HepG2 (cell line): Measurements from ENCODE around the gene GLIS1. TPM values are rescaled to one million over a fixed set of nuclear protein-coding genes. Genes with fewer than 3 reads are reported as not detected.

ENCODE experiments used
- ATAC-seq: fragments of 200-7000 bp; cut with Tn5 transposase; 3 replicates; pipeline ENCODE4 v1.9.1; 2020; ENCODE audit warnings: mild to moderate bottlenecking, moderate library complexity
- BruUV-seq: library from RNA; stranded (reverse); fragments of 400-500 nt; replicated peaks from 2 replicates; lab custom pipeline; 2021; lab: Mats Ljungman, UMichigan
- CTCF ChIA-PET: fragments of 300-600 bp; formaldehyde crosslinking; extraction: SDS; loops from one replicate; lab custom pipeline; 2021; ENCODE audit warnings: low total read pairs, inconsistent platforms, low intra/inter-chr PET ratio; lab: Yijun Ruan, JAX
- POLR2A ChIA-PET: fragments of 350-600 bp; sonication (Branson Sonifier 250); formaldehyde crosslinking; loops from one replicate; lab custom pipeline; 2020; ENCODE audit warnings: antibody characterized with exemption, inconsistent platforms; lab: Yijun Ruan, JAX
- DNase-seq: peaks from one replicate; pipeline ENCODE4 v3.0.0-alpha.2; 2015; ENCODE audit warnings: low spot score
- FAIRE-seq: peaks from 3 replicates; lab custom pipeline; 2011; peaks lifted over from hg19 to GRCh38; lab: Jason Lieb, UNC
- H2AFZ ChIP-seq: one replicate; pipeline ENCODE4 v1.6.1; 2011; ENCODE audit warnings: low read length, inconsistent platforms
- H3K27ac ChIP-seq: fragments of 300-600 bp; 3 replicates; pipeline ENCODE4 v1.8.0; 2011; ENCODE audit warnings: mixed run types, mild to moderate bottlenecking, mixed read lengths, low read length, inconsistent platforms; ENCODE audit not compliant: insufficient read depth; ENCODE audit errors: extremely low read length
- H3K27me3 ChIP-seq, 2 experiments: fragments of 200-600 bp in 1 of 2; 2 replicates in 1 of 2; 3 replicates in 1 of 2; pipeline versions ENCODE4 v1.6.0 to v1.8.0; 2011; ENCODE audit warnings: low read length in 2 of 2, mild to moderate bottlenecking in 2 of 2, moderate library complexity in 2 of 2, inconsistent platforms in 1 of 2; ENCODE audit not compliant: insufficient read depth in 2 of 2, control insufficient read depth in 1 of 2
- H3K36me3 ChIP-seq, 2 experiments: fragments of 200-600 bp in 1 of 2; replicated peaks in 1 of 2; 2 replicates in 1 of 2; 3 replicates in 1 of 2; pipeline versions ENCODE4 v1.5.1 to v1.8.0; 2011; ENCODE audit warnings: low read length in 2 of 2, inconsistent platforms in 1 of 2; ENCODE audit not compliant: insufficient read depth in 2 of 2, control insufficient read depth in 1 of 2
- H3K4me1 ChIP-seq: 2 replicates; pipeline ENCODE4 v1.5.1; 2012; ENCODE audit warnings: low read length, inconsistent platforms; ENCODE audit not compliant: insufficient read depth
- H3K4me2 ChIP-seq: 2 replicates; pipeline ENCODE4 v1.6.0; 2011; ENCODE audit warnings: low read depth, low read length, inconsistent platforms
- H3K4me3 ChIP-seq, 3 experiments: fragments of 200-600 bp in 1 of 3; sonication (generic), shearing (Covaris generic) in 1 of 3; replicated peaks in 1 of 3; 2 replicates each; pipeline ENCODE4 v1.5.1; 2011 to 2016; ENCODE audit warnings: low read length in 3 of 3, inconsistent platforms in 2 of 3, low read depth in 2 of 3, mild to moderate bottlenecking in 2 of 3, control low read depth in 1 of 3, mixed read lengths in 1 of 3; ENCODE audit not compliant: insufficient read depth in 1 of 3
- H3K79me2 ChIP-seq: one replicate; pipeline ENCODE4 v1.6.1; 2011; ENCODE audit warnings: low read length, inconsistent platforms; ENCODE audit not compliant: insufficient read depth
- H3K9ac ChIP-seq: 2 replicates; pipeline ENCODE4 v1.6.0; 2011; ENCODE audit warnings: mild to moderate bottlenecking, low read depth, low read length, inconsistent platforms; ENCODE audit not compliant: insufficient read depth
- H3K9me3 ChIP-seq: 2 replicates; pipeline ENCODE4 v1.5.1; 2012; ENCODE audit warnings: mild to moderate bottlenecking, low read length
- H4K20me1 ChIP-seq: 2 replicates; pipeline ENCODE4 v1.6.0; 2011; ENCODE audit warnings: inconsistent platforms, mild to moderate bottlenecking, low read length, moderate library complexity; ENCODE audit not compliant: insufficient read depth
- ATF7 ChIP-seq, 2 experiments: fragments of 450-650 bp in 1 of 2; sonication (generic) in 1 of 2; formaldehyde crosslinking in 1 of 2; IDR thresholded peaks; 2 replicates each; pipeline versions ENCODE4 v1.4.0 to v1.6.1; 2016 to 2020; ENCODE audit warnings: antibody characterized with exemption in 1 of 2, mild to moderate bottlenecking in 1 of 2, missing genetic modification reagents in 1 of 2
- GATA4 ChIP-seq: sonication (generic); IDR thresholded peaks from 2 replicates; pipeline ENCODE4 v1.6.1; 2016; ENCODE audit warnings: antibody characterized with exemption, low read depth, borderline replicate concordance
- HOXD1 ChIP-seq: sonication (generic); formaldehyde crosslinking; IDR thresholded peaks from 2 replicates; pipeline ENCODE4 v1.5.0; 2020; ENCODE audit warnings: missing genetic modification reagents
- MED13 ChIP-seq: sonication (generic); formaldehyde crosslinking; IDR thresholded peaks from 2 replicates; pipeline ENCODE4 v1.5.0; 2020; ENCODE audit warnings: missing genetic modification reagents
- NCOA2 ChIP-seq: sonication (generic); formaldehyde crosslinking; IDR thresholded peaks from 2 replicates; pipeline ENCODE4 v1.8.0; 2022; ENCODE audit warnings: inconsistent platforms
- POGZ ChIP-seq: sonication (generic); formaldehyde crosslinking; IDR thresholded peaks from 2 replicates; pipeline ENCODE4 v1.4.0; 2020; ENCODE audit warnings: mild to moderate bottlenecking, missing genetic modification reagents
- PTBP1 ChIP-seq: fragments of 200-400 bp; formaldehyde crosslinking; IDR thresholded peaks from 2 replicates; pipeline ENCODE4 v1.6.1; 2018; ENCODE audit warnings: low read length, low read depth; ENCODE audit not compliant: poor library complexity, severe bottlenecking
- RBM39 ChIP-seq: fragments of 200-400 bp; formaldehyde crosslinking; IDR thresholded peaks from one replicate; pipeline ENCODE4 v1.6.1; 2018; ENCODE audit warnings: antibody characterized with exemption, mild to moderate bottlenecking, low read depth, low read length; ENCODE audit not compliant: poor library complexity, severe bottlenecking
- SPEN ChIP-seq: sonication (generic); formaldehyde crosslinking; IDR thresholded peaks from 2 replicates; pipeline ENCODE4 v1.5.1; 2020; ENCODE audit warnings: low read depth, mild to moderate bottlenecking, missing genetic modification reagents
- ZNF124 ChIP-seq: sonication (generic); formaldehyde crosslinking; IDR thresholded peaks from 2 replicates; pipeline ENCODE4 v1.4.0; 2020; ENCODE audit warnings: missing genetic modification reagents
- ZNF274 ChIP-seq: sonication (generic); formaldehyde crosslinking; IDR thresholded peaks from 2 replicates; pipeline ENCODE4 v1.5.1; 2020; ENCODE audit warnings: mild to moderate bottlenecking, missing genetic modification reagents
- ZNF326 ChIP-seq: sonication (generic); formaldehyde crosslinking; IDR thresholded peaks from 2 replicates; pipeline ENCODE4 v1.4.0; 2020; ENCODE audit warnings: missing genetic modification reagents, borderline replicate concordance
- WGBS: methylation state at CpG from one replicate; pipeline ENCODE4 v1.1.6; 2017; ENCODE audit warnings: low lambda C conversion rate; 5-methylcytosine and 5-hydroxymethylcytosine counted together
- in situ Hi-C: cut with HindIII; loops from 2 replicates; pipeline ENCODE4 v1.10.0; 2017; ENCODE audit warnings: low pct_unique_long_range_greater_than_20kb; ENCODE audit not compliant: extremely low pct_ligation_motif_present
- intact Hi-C: fragments of 100-400 bp; cut with micrococcal nuclease; formaldehyde crosslinking; loops from one replicate; pipeline ENCODE4 v1.10.0; 2022; ENCODE audit not compliant: unreplicated experiment
- polyA plus RNA-seq, 8 experiments: library from polyadenylated mRNA; depleted of rRNA in 3 of 8; stranded (reverse) in 7 of 8; unstranded in 1 of 8; fragments of >200 nt; fragmentation: Illumina TruSeq in 4 of 8; extraction: Trizol in 4 of 8; gene quantifications; 2 replicates each; pipeline versions ENCODE4 v1.2.1 to v1.2.3, GENCODE V29; 2011 to 2016; ENCODE audit warnings: low read depth in 4 of 8, missing spikeins in 1 of 8, mixed read lengths in 1 of 8; ENCODE audit not compliant: insufficient read depth in 1 of 8
- total RNA-seq, 5 experiments: library from RNA; depleted of rRNA; stranded (reverse); fragments of >200 nt; fragmentation: Illumina TruSeq; extraction: Trizol; gene quantifications; 2 replicates each; pipeline ENCODE4 v1.2.3, GENCODE V29; 2016; ENCODE audit warnings: low read depth in 1 of 5
- TF ChIP-seq, protein P1 (sequence below): sonication (generic); formaldehyde crosslinking; IDR thresholded peaks from 2 replicates; pipeline ENCODE4 v1.5.0; 2020; ENCODE audit warnings: mild to moderate bottlenecking, low read depth, missing genetic modification reagents, borderline replicate concordance
- TF ChIP-seq, protein P2 (sequence below): sonication (generic); formaldehyde crosslinking; IDR thresholded peaks from 2 replicates; pipeline ENCODE4 v1.4.0; 2020; ENCODE audit warnings: missing genetic modification reagents, borderline replicate concordance
- TF ChIP-seq, protein P3 (sequence below): IDR thresholded peaks from 2 replicates; pipeline ENCODE4 v1.6.1; 2016; ENCODE audit warnings: mild to moderate bottlenecking

GLIS1 gene
- total and polyA plus RNA-seq, 2 of the 13 experiments (the other 11 are each of a cell fraction or from before 2014, with no cell fraction given), result 0.03 TPM; not detected in 1

- H4K20me1 ChIP-seq, result no peaks in the 10 kb centered on the region
- H3K9ac ChIP-seq, result no peak overlapping the region
- no TSS peak for BruUV-seq
- ChIA-PET CTCF (no interaction called here), POLR2A (no interaction called here)
- DNase-seq, result no peak
- H2AFZ ChIP-seq, result no peak overlapping the region
- intact Hi-C loops (no loop called here), in situ Hi-C loops (no loop called here)
- H3K4me3 ChIP-seq, result no peak overlapping the region
- peaks cover 9 to 46% of the 10 kb centered on the region in 2 experiments; a peak in 4 of 5 replicates for H3K27me3 ChIP-seq
- 10% methylated on average over 27 of the region's 27 CpGs for WGBS
- H3K4me1 ChIP-seq, result peaks cover 10% of the 10 kb centered on the region
- no peak for ATAC-seq
- H3K79me2 ChIP-seq, result no peaks in the 10 kb centered on the region
- FAIRE-seq, result no peak
- H3K4me2 ChIP-seq, result no peak overlapping the region
- no peak overlapping the region for H3K27ac ChIP-seq
- H3K9me3 ChIP-seq, result no peaks in the 10 kb centered on the region
- H3K36me3 ChIP-seq, result no peaks in the 10 kb centered on the region
- no peak for TF ChIP-seq ZNF124 (CRISPR knock-in tag)
- no peak for TF ChIP-seq MED13 (CRISPR knock-in tag)
- TF ChIP-seq, protein P1, sequence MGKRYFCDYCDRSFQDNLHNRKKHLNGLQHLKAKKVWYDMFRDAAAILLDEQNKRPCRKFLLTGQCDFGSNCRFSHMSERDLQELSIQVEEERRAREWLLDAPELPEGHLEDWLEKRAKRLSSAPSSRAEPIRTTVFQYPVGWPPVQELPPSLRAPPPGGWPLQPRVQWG (CRISPR knock-in tag), result no peak
- TF ChIP-seq ZNF274, result no peak
- TF ChIP-seq GATA4, result no peak
- no peak for TF ChIP-seq ATF7 (IDR thresholded peaks at IDR 0.05)
- no peak for TF ChIP-seq ATF7 (CRISPR knock-in tag; IDR thresholded peaks at IDR 0.05)
- no peak for TF ChIP-seq NCOA2 (CRISPR knock-in tag)
- TF ChIP-seq PTBP1, result no peak
- no peak for TF ChIP-seq POGZ (CRISPR knock-in tag)
- no peak for TF ChIP-seq ZNF326 (CRISPR knock-in tag)
- TF ChIP-seq SPEN (CRISPR knock-in tag), result no peak
- no peak for TF ChIP-seq RBM39
- no peak for TF ChIP-seq HOXD1 (CRISPR knock-in tag)
- TF ChIP-seq, protein P2, sequence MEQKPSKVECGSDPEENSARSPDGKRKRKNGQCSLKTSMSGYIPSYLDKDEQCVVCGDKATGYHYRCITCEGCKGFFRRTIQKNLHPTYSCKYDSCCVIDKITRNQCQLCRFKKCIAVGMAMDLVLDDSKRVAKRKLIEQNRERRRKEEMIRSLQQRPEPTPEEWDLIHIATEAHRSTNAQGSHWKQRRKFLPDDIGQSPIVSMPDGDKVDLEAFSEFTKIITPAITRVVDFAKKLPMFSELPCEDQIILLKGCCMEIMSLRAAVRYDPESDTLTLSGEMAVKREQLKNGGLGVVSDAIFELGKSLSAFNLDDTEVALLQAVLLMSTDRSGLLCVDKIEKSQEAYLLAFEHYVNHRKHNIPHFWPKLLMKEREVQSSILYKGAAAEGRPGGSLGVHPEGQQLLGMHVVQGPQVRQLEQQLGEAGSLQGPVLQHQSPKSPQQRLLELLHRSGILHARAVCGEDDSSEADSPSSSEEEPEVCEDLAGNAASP (CRISPR knock-in tag), result no peak
- TF ChIP-seq, protein P3, sequence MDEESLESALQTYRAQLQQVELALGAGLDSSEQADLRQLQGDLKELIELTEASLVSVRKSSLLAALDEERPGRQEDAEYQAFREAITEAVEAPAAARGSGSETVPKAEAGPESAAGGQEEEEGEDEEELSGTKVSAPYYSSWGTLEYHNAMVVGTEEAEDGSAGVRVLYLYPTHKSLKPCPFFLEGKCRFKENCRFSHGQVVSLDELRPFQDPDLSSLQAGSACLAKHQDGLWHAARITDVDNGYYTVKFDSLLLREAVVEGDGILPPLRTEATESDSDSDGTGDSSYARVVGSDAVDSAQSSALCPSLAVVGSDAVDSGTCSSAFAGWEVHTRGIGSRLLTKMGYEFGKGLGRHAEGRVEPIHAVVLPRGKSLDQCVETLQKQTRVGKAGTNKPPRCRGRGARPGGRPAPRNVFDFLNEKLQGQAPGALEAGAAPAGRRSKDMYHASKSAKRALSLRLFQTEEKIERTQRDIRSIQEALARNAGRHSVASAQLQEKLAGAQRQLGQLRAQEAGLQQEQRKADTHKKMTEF, result no peak
These were observed 84.5 kb downstream of the GLIS1 start for GRCh38 chr1:53654216-53655210.
